Measurements from ENCODE around the gene COL4A1.

COL4A1 gene

DNA sequence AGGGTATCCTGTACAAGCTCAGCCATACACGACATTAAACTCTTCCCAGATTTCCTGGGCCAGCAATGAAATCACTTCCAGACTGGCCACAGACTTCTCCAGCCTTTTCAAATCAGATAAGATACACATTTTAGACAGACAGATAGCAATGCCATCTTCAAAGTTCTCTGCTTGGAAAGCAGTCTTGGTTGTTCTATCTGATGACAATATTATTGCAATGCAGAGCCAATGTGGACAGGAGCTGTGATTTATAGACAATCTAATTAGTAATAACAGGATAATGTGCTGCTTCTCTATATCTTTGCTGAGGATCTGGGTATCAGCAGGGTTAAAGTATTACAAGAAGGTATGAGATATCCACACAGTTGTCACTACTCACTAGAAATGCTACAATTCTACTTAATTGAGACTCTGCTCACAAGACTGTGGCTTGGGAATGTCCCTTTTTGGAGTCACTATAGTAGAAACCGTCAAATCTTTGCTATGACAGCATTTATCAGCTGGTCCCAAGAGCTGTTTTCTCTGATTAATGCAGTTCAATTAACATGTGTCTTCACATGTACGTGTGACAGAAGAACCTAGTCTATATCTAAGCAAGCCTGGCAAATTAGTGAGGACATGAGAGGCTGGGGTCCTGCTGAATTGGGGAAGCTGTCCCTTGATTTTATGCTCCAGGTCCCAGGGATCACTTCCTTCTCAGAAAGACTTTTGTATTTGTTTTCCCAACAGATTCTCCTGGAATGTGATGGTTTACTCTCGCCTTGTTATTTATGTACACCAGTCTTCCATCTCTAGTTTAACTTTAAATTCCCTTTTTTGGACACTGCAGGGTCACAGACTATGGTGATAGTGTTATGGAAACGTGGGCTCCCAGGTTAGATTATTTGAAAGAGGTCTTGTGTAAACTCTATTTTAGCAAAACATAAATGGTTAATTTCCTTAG is 68.8 kb downstream of the COL4A1 start:
- DNase-seq (ENCODE audit: low read depth in 2 of 2), result no peak

DNA sequence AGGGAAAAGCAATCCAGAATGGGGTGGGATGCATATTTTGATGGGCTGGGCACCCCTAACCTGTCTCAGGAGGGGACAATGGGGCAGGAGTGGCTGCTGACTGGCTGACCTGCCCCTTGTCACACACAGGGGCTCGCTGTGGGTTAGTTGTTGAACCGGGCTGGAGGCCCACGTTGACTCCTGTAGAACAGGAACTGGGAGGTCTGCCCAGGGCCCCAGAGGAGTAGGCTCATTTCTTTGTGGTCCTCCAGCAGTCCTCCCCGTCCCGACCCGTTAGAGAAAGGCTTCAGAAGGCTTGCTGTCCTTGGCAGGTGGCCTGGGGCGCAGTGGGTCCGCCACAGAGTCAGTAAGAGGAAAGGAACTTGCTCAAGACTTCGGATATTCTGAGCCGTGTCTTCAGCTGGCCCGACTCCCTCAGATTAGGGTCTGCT is 70.1 kb downstream of the COL4A1 start:
- no peak for DNase-seq (ENCODE audit: low read depth in 2 of 2)

DNA sequence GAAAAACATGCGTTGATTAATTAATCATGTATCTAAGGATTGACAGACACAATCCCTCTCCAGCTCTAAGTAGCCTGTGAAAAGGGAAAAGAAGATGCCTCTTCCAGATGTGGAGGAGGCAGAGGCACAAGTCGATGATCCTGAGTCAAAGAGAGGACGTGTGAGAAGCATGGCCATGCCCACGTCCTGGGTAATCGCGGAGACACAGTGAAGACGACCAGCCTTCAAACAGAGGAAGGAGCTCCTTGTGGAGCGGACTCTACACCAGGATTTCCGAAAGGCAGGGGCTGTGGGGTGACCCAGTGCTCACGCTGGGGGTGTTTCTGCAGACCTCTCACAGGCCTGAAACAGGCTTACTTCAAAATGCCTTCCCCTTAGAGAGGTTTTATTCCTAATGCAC is 70.5 kb downstream of the COL4A1 start:
- DNase-seq (ENCODE audit: low read depth in 2 of 2), result no peak

DNA sequence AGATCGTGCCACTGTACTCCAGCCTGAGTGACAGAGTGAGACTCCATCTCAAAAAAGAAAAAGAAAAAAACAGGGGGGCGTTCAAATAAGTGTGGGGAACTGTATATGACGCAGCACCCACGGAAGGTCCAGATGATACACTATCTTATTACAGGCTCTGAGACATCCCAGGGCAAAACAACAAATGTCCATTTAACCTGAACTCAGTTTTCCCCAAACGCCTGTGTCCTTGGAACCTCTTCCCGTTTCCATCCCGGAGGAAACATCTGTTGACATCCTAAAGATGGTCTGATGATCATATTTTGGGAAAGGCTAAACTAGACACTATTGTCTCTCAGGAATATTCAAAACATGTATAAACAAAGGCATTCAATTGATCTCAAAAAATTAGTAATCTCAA is 72.4 kb downstream of the COL4A1 start:
- DNase-seq (ENCODE audit: low read depth in 2 of 2), result no peak

DNA sequence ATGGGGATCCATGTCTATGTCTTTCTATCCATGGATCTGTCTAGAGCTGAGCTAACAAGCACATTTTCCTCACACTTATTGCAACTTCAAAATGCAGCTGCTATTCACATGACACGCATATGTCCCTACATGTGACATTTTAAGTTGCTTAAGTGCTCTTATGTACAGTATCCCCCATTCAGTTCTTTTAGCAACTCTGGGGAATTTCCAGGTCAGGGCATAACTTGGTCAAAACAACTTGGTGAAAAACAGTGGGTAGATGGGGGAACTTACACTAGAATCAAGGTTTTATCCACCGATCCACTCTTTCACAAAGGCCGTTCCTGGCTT is 73.0 kb downstream of the COL4A1 start:
- DNase-seq (ENCODE audit: low read depth in 2 of 2), result no peak

DNA sequence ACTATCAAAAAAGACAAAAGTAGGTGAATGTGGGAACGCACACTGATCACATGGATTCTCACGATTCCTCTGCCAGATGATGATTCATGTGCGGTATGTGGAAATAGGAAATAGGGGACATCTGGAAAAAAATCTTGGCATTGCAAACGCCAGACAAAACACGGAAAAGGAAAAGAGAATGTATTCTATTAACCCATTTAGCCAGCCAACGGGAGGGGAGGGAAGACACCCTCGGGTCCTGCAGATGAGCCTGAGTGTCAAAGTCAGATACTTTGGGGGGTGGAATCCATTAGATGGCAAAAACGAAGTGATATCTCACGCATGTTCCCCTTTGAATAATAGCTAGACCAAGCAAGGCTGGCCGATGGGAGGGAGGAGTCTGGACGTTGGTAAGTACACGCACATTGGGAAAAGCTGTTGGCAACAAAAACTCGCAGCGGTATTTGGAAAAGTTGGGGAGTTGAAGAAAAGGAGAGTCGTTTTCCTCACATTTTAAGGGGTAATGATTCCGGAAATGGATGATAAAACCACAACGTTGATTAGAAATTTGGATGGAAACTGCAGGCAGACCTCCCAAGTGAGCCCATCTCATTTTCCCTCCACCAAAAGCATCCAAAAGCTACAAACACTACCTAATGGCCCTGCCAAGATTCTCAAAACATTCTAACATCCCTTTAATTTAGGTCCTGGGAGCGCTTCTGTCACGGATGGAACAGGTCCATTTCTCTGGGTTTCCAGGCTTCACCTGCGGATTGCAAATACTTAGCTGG is 73.6 kb downstream of the COL4A1 start:
- DNase-seq (ENCODE audit: low read depth in 2 of 2), result no peak

DNA sequence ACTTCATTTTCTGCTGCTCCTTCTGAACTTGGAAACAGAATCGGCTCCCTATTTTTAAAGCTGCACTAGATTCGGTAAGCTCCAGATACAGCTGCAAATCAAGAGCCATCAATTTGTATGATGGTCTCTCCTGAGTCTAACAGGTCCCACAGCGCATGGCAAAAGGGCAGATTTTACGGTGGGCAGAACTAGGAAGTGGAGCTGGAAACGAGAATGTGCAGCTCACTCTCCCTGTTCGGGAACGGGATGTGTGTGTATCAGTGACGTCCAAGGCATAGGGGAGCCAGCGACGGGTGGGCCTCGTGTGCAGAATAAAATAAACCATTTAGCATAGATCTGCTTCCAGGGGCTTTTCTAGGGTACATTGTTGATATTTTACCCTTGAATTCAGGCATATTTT is 74.2 kb downstream of the COL4A1 start:
- no peak for DNase-seq (ENCODE audit: low read depth in 2 of 2)

DNA sequence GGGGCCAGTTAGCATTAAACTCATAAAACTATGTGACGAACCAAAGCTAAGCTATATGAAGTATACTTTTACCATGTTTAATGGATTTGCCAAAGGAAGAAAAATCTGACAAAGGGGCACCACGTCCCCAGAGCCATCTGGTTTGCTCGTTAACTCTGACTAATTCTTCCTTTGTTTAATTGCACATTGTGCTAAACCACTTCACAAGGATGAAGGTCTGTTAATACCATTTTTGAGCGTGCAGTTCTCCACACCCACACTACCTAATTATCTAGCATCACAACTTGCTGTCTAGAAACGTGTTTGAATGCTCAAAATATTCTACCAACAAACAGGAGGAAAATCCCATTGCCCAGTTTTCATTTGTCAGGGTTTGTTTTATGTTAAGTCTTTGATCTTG is 74.8 kb downstream of the COL4A1 start:
- no peak for DNase-seq (ENCODE audit: low read depth in 2 of 2)

DNA sequence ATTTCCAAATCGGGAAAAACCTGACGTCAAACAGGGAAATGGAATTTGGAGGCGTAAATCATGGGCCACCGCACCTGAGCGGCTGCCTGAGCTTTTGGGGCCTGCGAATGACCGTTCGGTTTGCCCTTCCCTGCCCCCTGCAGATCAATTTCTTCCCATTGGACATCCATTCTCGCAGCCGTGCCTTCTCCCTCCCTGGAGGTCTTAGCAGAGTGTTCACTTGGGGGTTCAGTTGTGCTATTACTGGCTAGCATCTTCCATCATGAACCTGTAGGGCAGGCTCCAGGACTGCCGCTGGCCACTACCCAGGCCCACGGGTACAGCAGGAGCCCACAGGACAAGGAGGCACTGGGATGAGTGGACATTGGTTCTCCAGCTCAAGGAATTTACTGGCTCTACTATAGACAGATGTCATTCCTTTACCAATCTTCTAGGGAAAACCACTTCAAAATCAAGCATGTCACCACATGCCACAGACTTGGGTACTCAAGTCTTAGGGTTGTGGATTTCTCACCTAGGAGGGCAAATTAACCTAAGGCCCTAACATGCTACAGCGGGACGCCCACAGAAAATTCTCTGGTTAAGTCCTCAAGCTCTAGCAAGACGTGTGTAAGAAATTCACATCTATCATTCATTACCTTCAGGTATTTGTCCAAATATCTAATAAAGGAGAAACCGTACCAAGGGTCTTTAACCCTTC is 75.5 kb downstream of the COL4A1 start:
- no peak for DNase-seq (ENCODE audit: low read depth in 2 of 2)

DNA sequence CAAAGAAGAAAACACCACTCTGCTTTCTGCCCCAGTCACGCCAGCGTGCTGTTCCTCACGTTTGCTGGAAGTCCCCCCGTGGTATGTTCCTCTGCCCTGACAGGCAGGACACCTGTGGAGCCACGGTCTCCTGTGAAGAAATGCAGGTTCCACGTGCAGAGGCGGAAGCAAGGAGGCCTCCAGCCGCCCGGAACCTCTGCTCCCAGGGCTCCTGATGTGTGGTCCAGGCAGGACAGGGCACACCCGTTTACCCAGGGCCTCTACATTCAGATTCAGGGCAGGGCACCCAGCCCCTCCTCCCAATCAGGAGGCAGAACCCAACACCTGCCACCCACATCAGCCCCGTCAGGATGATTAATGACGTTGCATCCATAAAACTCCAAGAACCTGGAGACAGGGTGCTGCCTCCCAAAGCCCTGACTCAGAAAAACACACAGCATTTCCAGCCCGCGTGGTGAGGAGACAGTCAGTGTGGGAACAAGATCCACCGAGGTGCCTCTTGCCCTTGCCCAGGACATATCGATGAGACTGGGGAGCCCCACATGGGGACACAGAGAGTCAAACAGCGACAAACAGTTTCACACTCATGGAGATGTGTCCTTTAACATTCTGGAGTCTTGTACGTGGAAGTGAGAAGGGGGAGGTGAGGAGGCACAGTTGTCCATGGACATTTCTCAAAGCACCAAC is 76.2 kb downstream of the COL4A1 start:
- DNase-seq (ENCODE audit: low read depth in 2 of 2), result no peak

DNA sequence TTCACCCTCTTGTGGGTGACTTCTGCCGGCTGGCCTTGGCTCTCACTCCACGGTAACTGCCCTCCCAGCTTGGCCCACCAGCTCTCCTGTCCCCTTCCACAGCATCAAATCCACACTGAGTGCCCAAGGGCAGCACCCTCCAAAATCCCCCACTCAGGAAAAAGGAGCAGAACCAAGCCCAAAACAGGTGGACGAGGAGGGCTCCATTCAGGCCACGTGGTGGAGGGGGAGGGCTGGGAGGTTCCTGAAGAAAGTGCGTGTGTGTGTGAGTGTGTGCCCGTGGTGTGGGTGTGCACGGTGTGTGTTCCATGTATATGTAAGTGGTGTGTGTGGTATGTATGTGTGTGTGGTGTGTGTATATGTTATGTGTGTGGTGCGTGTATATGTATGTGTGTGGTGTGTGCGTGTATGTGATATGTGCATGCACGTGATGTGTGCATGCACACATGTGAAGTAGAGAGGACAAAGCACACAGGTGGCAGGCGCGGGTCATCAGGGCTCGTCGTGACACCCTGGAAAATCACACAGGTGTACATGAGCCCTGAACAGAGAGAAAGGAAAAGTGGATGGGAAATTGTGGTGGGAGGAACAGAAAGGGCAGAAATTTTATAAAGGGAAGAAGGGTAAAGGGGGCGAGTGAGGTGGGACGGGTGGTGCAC is 76.9 kb downstream of the COL4A1 start:
- DNase-seq (ENCODE audit: low read depth in 2 of 2), result no peak

DNA sequence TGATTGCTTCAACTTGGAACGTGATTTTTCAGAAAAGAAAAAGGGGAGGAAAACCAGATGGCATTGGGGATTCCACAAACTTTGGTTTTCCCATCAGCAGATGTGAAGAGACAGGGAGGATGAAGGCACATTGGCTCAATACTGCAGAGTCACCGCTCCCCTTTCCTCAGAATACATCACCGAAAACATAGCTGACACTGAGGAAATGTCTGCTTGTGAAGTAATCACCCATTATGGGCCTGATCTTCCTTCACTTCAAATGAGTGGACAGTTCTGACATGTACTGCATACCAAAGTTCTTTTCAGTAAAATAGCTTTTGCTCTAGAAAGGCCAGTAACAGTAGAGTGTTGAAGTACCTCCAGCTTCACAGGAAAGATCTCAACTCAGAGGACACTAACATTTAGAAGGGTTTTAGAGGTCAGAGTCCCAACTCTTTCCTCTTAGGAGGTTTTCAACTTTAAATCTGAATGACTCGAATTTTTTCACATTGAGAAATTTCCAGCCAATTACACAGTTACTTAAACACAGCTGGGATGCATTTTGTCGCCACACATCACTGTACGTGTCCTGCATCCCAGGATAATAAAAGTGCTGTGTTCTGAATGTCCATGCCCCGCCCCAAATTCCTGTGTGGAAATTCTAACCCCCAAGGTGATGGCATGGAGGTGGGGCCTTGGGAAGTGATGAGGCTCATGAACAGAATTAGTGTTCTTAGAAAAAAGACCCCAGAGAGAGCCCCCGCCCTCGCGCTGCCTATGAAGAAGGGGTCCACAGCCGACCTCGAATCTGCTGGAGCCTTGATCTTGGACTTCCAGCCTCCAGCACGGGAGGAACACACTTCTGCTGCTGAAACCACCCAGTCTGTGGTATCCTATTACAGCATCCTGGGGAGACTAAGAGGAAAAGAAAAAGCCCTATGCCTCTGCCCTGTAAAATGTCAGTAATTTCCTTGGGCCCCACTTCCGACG is 77.7 kb downstream of the COL4A1 start:
- DNase-seq (ENCODE audit: low read depth in 2 of 2), result no peak

DNA sequence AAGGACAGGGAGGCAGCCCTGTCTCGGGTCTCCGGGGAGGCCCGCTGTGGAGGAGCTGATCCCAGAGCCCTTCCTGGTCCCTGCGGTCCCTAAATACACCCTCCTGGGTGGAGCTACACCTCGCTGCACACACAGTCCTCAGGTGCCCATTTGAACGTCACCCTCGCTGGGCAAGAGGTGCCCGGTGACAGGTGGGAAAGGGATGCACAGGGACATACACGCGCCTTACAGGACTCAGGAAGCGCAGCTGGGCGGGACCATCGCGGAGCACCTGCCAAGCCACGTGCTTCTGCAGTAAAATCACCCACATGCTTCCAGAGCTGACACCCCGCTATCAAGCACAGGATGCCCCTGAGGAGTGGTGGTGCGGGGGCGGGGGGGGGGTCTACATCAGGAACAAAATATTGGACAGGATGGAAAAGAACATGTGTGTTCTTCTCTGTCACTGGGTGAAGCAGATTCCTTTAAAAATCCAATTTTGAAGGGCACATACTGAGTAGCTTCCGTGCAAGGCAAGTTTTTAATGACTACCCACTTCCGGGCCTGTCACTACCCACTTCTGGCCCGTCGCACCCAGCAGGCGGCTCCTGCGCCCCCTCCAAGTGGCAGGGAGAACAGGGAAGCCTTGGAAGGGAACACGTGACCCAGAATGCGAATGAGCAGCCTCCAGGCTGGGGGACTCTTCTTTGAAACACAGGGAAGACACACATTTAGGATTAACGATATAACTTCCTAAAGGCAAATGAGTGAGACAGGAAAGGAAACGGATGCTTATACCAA is 78.9 kb downstream of the COL4A1 start:
- DNase-seq (ENCODE audit: low read depth in 2 of 2), result no peak

DNA sequence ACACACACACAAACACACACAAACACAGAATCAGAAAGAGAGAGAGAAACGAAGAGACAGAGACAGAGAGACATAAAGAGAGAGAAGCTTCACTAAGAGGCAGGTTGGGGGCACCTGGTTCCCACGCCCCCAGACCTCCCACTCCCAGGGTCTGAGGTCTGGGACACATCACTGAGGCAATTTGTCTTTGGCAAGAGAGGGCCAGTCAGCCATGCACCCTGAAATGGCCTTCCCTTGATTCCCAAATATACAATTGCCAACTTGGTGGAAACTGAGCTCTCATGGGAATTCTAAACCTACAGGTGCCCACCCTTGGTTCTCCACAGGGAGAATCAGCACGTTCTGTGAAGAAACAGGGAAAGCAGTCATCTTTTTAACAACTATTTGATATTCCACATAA is 79.5 kb downstream of the COL4A1 start:
- no peak for DNase-seq (ENCODE audit: low read depth in 2 of 2)

DNA sequence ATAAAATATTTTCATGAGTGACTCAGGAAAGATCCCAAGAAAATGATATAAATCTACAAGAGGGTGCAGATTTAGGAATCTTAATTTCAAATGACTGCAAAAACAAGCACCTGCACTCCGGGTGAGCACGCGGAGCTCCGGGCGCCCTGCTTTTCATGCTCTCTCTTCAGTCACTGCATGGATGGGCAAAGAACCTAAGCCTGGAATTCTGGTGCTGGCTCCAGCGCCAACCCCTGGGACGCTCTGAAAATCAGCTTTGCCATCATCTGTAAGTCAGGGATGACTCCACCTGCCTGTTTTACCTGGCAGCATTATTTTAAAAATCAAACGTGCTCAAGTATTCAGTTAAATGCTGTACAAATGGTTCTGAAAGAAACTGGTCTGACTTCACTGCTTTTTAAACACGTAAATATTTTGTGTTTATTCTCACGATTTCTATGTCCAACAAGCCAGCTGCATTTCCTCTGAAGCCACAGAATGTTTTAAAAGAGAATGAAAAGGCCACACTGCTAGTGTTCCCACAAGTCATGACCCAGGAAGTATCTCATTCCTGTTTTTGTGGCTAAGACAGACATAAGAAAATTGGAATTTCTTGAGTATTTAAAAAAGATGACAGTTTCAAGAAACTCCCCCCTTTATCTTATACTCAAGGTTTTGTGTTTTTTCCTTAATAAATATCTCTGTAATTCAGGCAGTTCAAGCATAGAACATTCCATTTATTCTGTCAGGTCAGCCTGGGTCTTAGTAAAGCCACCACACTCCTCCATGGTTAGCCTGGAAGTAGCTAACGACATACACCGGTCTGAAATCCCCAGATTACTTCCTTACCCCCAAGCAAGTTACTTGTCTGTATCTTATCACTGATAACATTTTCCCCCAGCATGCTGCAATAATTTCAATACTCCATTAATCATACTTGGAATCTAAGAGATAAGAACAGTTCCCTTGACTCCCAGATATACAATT is 81.1 kb downstream of the COL4A1 start:
- no peak for DNase-seq (ENCODE audit: low read depth in 2 of 2)

DNA sequence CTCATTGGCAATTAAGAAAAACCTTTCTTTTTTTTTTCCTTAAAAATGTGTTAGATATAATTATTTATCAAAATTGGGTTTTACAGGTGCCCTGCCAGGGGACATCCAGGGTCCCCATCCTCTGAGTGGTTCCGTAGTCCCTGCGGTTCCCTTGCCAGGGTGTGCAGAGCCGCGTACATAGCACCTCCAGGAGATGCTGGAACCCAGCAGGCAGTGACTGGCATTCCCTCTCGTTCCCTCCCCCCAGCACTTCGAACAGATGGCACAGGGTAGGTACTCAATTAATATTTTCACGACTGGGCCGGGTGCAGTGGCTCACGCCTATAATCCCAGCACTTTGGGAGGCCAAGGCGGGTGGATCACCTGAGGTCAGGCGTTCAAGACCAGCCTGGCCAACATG is 82.0 kb downstream of the COL4A1 start:
- no peak for DNase-seq (ENCODE audit: low read depth in 2 of 2)

DNA sequence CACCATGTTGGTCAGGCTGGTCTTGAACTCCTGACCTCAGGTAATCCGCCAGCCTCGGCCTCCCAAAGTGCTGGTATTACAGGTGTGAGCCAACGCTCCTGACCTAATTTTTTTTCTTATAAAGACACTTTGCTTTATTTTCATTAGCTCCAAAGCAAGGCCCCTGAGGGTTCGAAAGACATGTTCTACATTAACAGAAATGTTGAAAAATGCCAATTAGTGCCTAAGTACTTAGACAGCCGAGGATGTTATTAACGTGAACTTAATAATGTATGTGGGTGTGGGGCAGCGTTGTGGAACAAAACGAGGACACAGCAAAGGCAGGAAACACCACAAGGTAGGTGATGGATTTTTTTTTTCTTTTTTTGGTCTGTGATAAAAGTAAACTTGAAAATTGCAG is 82.4 kb downstream of the COL4A1 start:
- DNase-seq (ENCODE audit: low read depth in 2 of 2), result no peak

DNA sequence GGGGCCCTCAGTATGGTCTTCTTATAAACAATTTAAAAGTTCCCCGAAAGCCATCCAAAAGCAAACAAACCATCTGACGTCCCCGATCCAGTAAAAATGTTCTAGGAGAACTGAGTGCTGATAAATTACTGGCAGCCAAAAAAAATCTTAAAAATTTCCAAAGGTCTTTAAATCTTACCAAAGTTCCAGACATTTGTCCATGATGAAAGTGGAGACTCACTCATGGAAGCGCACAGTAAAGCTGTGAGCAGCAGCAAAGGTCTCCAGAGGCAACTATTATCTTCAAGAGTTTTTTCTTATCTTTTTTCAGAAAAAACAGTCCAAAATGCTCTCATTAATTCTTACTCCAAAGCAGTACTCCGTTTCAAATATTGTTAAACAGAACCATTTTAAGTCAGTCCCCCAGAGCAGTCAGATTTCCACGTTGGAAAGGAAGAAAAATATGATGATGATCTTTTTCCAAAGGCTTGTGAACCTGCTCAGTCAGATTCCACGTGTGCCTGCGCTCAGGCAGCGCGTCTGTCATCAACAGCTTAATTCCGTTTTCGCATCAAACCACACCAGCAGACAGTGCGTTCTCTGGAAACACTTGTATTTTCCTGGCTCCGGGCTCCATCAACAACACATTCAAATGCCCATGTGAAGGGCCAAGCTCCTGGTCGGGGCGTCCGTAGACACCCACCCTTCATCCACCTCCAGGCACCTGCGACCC is 85.4 kb downstream of the COL4A1 start:
- DNase-seq (ENCODE audit: low read depth in 2 of 2), result no peak
